ENCODE measurements around the gene RAPGEF4.

Gene RAPGEF4

DNA sequence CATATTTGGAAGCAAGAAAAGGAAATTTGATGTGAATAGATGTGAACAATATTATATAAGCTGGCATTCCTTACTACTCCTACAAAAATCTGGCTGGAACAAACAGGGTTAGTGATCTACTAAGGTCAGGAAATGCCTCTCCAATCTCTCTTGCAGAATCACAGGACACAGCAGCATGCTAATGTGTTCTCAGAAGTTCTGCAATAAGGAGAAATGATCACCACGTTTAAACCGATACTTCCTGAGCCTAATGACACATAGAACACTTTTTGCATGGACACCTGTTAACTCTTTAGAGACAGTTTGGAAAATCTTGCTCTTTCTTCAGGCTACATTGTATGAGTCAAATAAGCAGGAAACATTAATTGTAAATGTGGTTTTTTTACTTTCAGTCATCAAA is 250.4 kb downstream of the RAPGEF4 start:
- Histone ChIP-seq H3K79me2 (ENCODE audit: insufficient read depth, low read length) (no peaks in the 10 kb centered on the region), H3K36me3 (ENCODE audit: insufficient read depth, low read length) (no peaks in the 10 kb centered on the region), H3K4me1 (ENCODE audit: insufficient read depth, low read length, poor library complexity, severe bottlenecking) (peaks cover 7% of the 10 kb centered on the region), H3K9me3 (ENCODE audit: insufficient read depth, low read depth, low read length) (no peaks in the 10 kb centered on the region), H3F3A (ENCODE audit: low read depth) (no peaks in the 10 kb centered on the region), H3K9ac (ENCODE audit: low read depth, low read length, poor library complexity, severe bottlenecking) (no peak overlapping the region), H4K20me1 (ENCODE audit: insufficient read depth, low read length, poor library complexity, severe bottlenecking) (no peaks in the 10 kb centered on the region), H3K27me3 (ENCODE audit: insufficient read depth, low read length, poor library complexity, severe bottlenecking) (no peaks in the 10 kb centered on the region), H3K4me3 (ENCODE audit: low read length, poor library complexity, severe bottlenecking) (no peak overlapping the region), H3K4me2 (ENCODE audit: low read depth, low read length, poor library complexity, severe bottlenecking) (no peak overlapping the region), H2AFZ (ENCODE audit: low read length) (no peak overlapping the region), H3K9me2 (replicated peaks; ENCODE audit: low read depth, low read length) (no peaks in the 10 kb centered on the region)
- TF ChIP-seq CTCF (conservative IDR thresholded peaks at IDR 0.05; ENCODE audit: low read length) (no peak), EZH2phosphoT487 (IDR thresholded peaks at IDR 0.05; ENCODE audit: borderline replicate concordance) (no peak)

DNA sequence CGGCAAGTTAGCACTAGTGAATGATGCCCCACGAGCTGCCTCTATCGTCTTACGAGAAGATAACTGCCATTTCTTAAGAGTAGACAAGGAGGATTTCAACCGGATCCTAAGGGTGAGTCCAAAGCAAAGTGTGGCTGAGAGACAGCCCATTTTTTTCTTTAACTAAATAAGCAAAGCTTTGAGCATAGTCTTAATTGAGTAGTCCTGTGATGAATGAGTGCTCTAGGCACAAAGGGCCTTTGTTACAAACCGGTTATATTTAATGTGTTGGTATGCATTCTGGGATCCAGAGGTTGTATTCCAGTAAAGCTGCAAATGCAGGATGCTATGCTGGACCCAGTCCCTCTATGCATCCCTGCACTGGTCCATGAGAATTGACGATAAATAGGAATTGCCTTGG is 253.1 kb downstream of the RAPGEF4 start:
- peaks cover 7% of the 10 kb centered on the region for H3K4me1 ChIP-seq (ENCODE audit: insufficient read depth, low read length, poor library complexity, severe bottlenecking)
- H3K79me2 ChIP-seq (ENCODE audit: insufficient read depth, low read length), result no peaks in the 10 kb centered on the region
- no peaks in the 10 kb centered on the region for H3K36me3 ChIP-seq (ENCODE audit: insufficient read depth, low read length)
- no peak overlapping the region for H2AFZ ChIP-seq (ENCODE audit: low read length)
- H3K4me3 ChIP-seq (ENCODE audit: low read length, poor library complexity, severe bottlenecking), result no peak overlapping the region
- H4K20me1 ChIP-seq (ENCODE audit: insufficient read depth, low read length, poor library complexity, severe bottlenecking), result no peaks in the 10 kb centered on the region
- no peaks in the 10 kb centered on the region for H3K9me2 ChIP-seq (replicated peaks; ENCODE audit: low read depth, low read length)
- no peaks in the 10 kb centered on the region for H3K27me3 ChIP-seq (ENCODE audit: insufficient read depth, low read length, poor library complexity, severe bottlenecking)
- H3K9ac ChIP-seq (ENCODE audit: low read depth, low read length, poor library complexity, severe bottlenecking), result no peak overlapping the region
- H3K4me2 ChIP-seq (ENCODE audit: low read depth, low read length, poor library complexity, severe bottlenecking), result no peak overlapping the region
- TF ChIP-seq EZH2phosphoT487 (IDR thresholded peaks at IDR 0.05; ENCODE audit: borderline replicate concordance) (no peak), CTCF (conservative IDR thresholded peaks at IDR 0.05; ENCODE audit: low read length) (no peak)
- H3K9me3 ChIP-seq (ENCODE audit: insufficient read depth, low read depth, low read length), result no peaks in the 10 kb centered on the region
- no peaks in the 10 kb centered on the region for H3F3A ChIP-seq (ENCODE audit: low read depth)

- H2AFZ ChIP-seq (ENCODE audit: low read length), result no peak overlapping the region
- H3K9ac ChIP-seq (ENCODE audit: low read depth, low read length, poor library complexity, severe bottlenecking), result no peak overlapping the region
- H3K4me3 ChIP-seq (ENCODE audit: low read length, poor library complexity, severe bottlenecking), result no peak overlapping the region
- H3K9me3 ChIP-seq (ENCODE audit: insufficient read depth, low read depth, low read length), result no peaks in the 10 kb centered on the region
- H3K9me2 ChIP-seq (replicated peaks; ENCODE audit: low read depth, low read length), result no peaks in the 10 kb centered on the region
- peaks cover 2% of the 10 kb centered on the region for H3K4me1 ChIP-seq (ENCODE audit: insufficient read depth, low read length, poor library complexity, severe bottlenecking)
- H3K79me2 ChIP-seq (ENCODE audit: insufficient read depth, low read length), result no peaks in the 10 kb centered on the region
- H3K4me2 ChIP-seq (ENCODE audit: low read depth, low read length, poor library complexity, severe bottlenecking), result no peak overlapping the region
- TF ChIP-seq EZH2phosphoT487 (IDR thresholded peaks at IDR 0.05; ENCODE audit: borderline replicate concordance), result no peak
- TF ChIP-seq CTCF (conservative IDR thresholded peaks at IDR 0.05; ENCODE audit: low read length), result no peak
- no peaks in the 10 kb centered on the region for H3K36me3 ChIP-seq (ENCODE audit: insufficient read depth, low read length)
- H4K20me1 ChIP-seq (ENCODE audit: insufficient read depth, low read length, poor library complexity, severe bottlenecking), result no peaks in the 10 kb centered on the region
- no peaks in the 10 kb centered on the region for H3F3A ChIP-seq (ENCODE audit: low read depth)
- H3K27me3 ChIP-seq (ENCODE audit: insufficient read depth, low read length, poor library complexity, severe bottlenecking), result no peaks in the 10 kb centered on the region
Measured at GRCh38 chr2:172991031-172991430, 255.4 kb downstream of the RAPGEF4 start.
